ENCODE data around the gene PIK3C2B. TPM values are rescaled to one million over a fixed set of nuclear protein-coding genes. Genes with fewer than 3 reads are reported as not detected.

The PIK3C2B gene
- polyA plus RNA-seq, 1 donor (not counting 4 experiments of a cell fraction or from before 2014, with no cell fraction given): 5.4 TPM

DNA sequence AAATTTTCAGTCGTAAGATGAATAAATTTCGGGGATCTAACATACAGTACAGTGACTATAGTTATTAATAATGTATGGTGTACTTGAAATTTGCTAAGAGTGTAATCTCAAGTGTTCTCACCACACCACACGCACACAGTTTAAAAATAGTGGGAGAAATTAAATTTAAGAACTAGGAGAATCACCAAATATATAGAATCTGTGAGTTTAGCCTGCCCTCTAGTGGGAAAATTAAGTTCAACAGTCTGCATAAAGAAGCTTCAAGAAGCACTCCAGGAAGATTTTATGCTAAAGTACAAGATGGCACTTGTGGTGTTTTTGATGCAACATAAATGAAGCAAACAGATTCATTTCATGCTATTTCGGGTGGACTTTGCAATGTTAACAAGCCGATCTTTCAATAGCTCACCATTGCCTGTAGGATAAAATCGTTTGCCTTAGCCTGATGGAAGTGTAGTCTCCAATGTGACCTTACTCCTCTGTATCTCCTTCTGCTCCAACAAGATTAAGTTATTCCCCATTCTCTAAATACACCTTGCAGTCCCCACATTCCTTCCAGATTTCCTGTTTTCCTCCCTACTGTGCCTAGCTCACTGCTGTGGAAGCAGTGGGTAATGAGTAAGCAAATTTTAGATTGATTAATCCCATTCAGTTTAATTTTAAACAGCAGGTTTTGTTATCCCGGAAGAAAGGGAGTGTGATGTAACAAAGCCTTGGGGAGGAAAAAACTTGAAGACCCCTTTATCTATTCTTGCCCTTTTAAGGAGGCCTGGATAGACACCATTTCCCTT, 8.7 kb upstream of the PIK3C2B start:
- H3K27me3 ChIP-seq (ENCODE audit: control insufficient read depth, extremely low read depth, insufficient read depth, low read length): no peaks in the 10 kb centered on the region
- TF ChIP-seq EZH2 (IDR thresholded peaks at IDR 0.05; ENCODE audit: low read length): no peak
- TF ChIP-seq, protein P1, sequence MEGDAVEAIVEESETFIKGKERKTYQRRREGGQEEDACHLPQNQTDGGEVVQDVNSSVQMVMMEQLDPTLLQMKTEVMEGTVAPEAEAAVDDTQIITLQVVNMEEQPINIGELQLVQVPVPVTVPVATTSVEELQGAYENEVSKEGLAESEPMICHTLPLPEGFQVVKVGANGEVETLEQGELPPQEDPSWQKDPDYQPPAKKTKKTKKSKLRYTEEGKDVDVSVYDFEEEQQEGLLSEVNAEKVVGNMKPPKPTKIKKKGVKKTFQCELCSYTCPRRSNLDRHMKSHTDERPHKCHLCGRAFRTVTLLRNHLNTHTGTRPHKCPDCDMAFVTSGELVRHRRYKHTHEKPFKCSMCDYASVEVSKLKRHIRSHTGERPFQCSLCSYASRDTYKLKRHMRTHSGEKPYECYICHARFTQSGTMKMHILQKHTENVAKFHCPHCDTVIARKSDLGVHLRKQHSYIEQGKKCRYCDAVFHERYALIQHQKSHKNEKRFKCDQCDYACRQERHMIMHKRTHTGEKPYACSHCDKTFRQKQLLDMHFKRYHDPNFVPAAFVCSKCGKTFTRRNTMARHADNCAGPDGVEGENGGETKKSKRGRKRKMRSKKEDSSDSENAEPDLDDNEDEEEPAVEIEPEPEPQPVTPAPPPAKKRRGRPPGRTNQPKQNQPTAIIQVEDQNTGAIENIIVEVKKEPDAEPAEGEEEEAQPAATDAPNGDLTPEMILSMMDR (optimal IDR thresholded peaks at IDR 0.05 in 1 of 3, IDR thresholded peaks at IDR 0.05 in 1 of 3, conservative IDR thresholded peaks at IDR 0.05 in 1 of 3; ENCODE audit: extremely low read depth in 1 of 3, insufficient read depth in 2 of 3, low read length in 3 of 3): peak in 2 of 3 experiments; percentile 35 to 60
- H3K9me1 ChIP-seq (ENCODE audit: control insufficient read depth, extremely low read depth, insufficient read depth, low read length): no peaks in the 10 kb centered on the region
- no peaks in the 10 kb centered on the region for H3K9me3 ChIP-seq (ENCODE audit: control insufficient read depth, low read depth, low read length)
- no peak overlapping the region for H3K27ac ChIP-seq (ENCODE audit: control insufficient read depth, insufficient read depth, low read length)
- FAIRE-seq (peak; percentile 75), DNase-seq (ENCODE audit: low read depth, low spot score) (no peak)
- H3K4me1 ChIP-seq (ENCODE audit: control insufficient read depth, extremely low read depth, insufficient read depth, low read length): peaks cover 5% of the 10 kb centered on the region
- H3K4me2 ChIP-seq (ENCODE audit: control insufficient read depth, extremely low read depth, insufficient read depth, low read depth, low read length): no peak overlapping the region
- H3K4me3 ChIP-seq (ENCODE audit: control insufficient read depth in 2 of 3, extremely low read depth in 1 of 3, insufficient read depth in 2 of 3, low read depth in 1 of 3, low read length in 3 of 3): no peak overlapping the region
- H3K36me3 ChIP-seq (ENCODE audit: control insufficient read depth in 2 of 2, extremely low read depth in 1 of 2, insufficient read depth in 2 of 2, low read length in 2 of 2): no peaks in the 10 kb centered on the region
- H3K79me2 ChIP-seq (ENCODE audit: control insufficient read depth, insufficient read depth, low read length): no peaks in the 10 kb centered on the region
- dilution Hi-C loops (cut with MboI; ENCODE audit: extremely low pct_ligation_motif_present, low sequenced_read_pairs): no loop called here
- no peak overlapping the region for H3K9ac ChIP-seq (ENCODE audit: control insufficient read depth, extremely low read depth, insufficient read depth, low read length)
- peak overlapping the region; percentile 40 for H2AFZ ChIP-seq (ENCODE audit: control insufficient read depth, low read length)
- H4K20me1 ChIP-seq (ENCODE audit: control insufficient read depth, extremely low read depth, insufficient read depth, low read length): no peaks in the 10 kb centered on the region

DNA sequence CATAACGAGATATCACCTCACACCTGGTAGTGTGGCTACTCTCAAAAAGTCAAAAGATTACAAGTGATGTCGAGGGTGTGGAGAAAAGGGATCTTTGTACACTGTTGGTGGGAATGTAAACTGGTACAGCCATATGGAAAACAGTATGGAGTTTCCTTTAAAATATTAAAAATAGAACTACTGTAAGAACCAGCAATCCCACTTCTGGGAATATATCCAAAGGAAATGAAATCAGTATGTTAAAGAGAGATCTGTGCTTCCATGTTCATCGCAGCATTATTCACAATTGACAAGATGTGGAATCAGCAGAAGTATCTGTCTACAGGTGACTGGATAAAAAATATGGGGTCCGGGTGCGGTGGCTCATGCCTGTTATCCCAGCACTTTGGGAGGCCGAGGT, 7.6 kb upstream of the PIK3C2B start:
- no peak overlapping the region for H2AFZ ChIP-seq (ENCODE audit: control insufficient read depth, low read length)
- dilution Hi-C loops (cut with MboI; ENCODE audit: extremely low pct_ligation_motif_present, low sequenced_read_pairs): no loop called here

More for the DNA sequence above, 7.6 kb upstream of the PIK3C2B start:
- no peaks in the 10 kb centered on the region for H3K36me3 ChIP-seq (ENCODE audit: control insufficient read depth in 2 of 2, extremely low read depth in 1 of 2, insufficient read depth in 2 of 2, low read length in 2 of 2)
- H3K4me2 ChIP-seq (ENCODE audit: control insufficient read depth, extremely low read depth, insufficient read depth, low read depth, low read length): no peak overlapping the region
- DNase-seq (ENCODE audit: low read depth, low spot score) (no peak), FAIRE-seq (no peak)
- H3K27ac ChIP-seq (ENCODE audit: control insufficient read depth, insufficient read depth, low read length): no peak overlapping the region
- H3K4me1 ChIP-seq (ENCODE audit: control insufficient read depth, extremely low read depth, insufficient read depth, low read length): no peaks in the 10 kb centered on the region
- H3K79me2 ChIP-seq (ENCODE audit: control insufficient read depth, insufficient read depth, low read length): no peaks in the 10 kb centered on the region
- H3K27me3 ChIP-seq (ENCODE audit: control insufficient read depth, extremely low read depth, insufficient read depth, low read length): no peaks in the 10 kb centered on the region
- TF ChIP-seq, protein P1 (optimal IDR thresholded peaks at IDR 0.05 in 1 of 3, IDR thresholded peaks at IDR 0.05 in 1 of 3, conservative IDR thresholded peaks at IDR 0.05 in 1 of 3; ENCODE audit: extremely low read depth in 1 of 3, insufficient read depth in 2 of 3, low read length in 3 of 3): no peak
- no peak for TF ChIP-seq EZH2 (IDR thresholded peaks at IDR 0.05; ENCODE audit: low read length)
- H3K4me3 ChIP-seq (ENCODE audit: control insufficient read depth in 2 of 3, extremely low read depth in 1 of 3, insufficient read depth in 2 of 3, low read depth in 1 of 3, low read length in 3 of 3): no peak overlapping the region
- H3K9me3 ChIP-seq (ENCODE audit: control insufficient read depth, low read depth, low read length): no peaks in the 10 kb centered on the region
- no peak overlapping the region for H3K9ac ChIP-seq (ENCODE audit: control insufficient read depth, extremely low read depth, insufficient read depth, low read length)
- no peaks in the 10 kb centered on the region for H3K9me1 ChIP-seq (ENCODE audit: control insufficient read depth, extremely low read depth, insufficient read depth, low read length)
- H4K20me1 ChIP-seq (ENCODE audit: control insufficient read depth, extremely low read depth, insufficient read depth, low read length): no peaks in the 10 kb centered on the region

Measured in keratinocyte (primary cell).